Upper lobe of left lung (tissue), 4 donors: ENCODE data around the gene IL13RA1.

Experiments
- CTCF ChIP-seq, 6 experiments: fragments of 450-650 bp in 4 of 6; fragments of 200-600 bp in 2 of 6; sonication (generic) in 2 of 6; IDR thresholded peaks; one replicate each; pipeline ENCODE4 v1.5.1; 2016 to 2019; ENCODE audit warnings: antibody characterized with exemption in 6 of 6
- POLR2A ChIP-seq, 4 donors: fragments of 450-650 bp; IDR thresholded peaks; one replicate each; pipeline ENCODE4 v1.5.1; 2016 to 2017; ENCODE audit warnings: antibody characterized with exemption in 4 of 4, mild to moderate bottlenecking in 2 of 4

- no peak for TF ChIP-seq POLR2A (IDR thresholded peaks at IDR 0.05)
- TF ChIP-seq CTCF (IDR thresholded peaks at IDR 0.05), result no peak
Observed at GRCh38 chrX:118825227-118825626, 97.8 kb downstream of the IL13RA1 start.
